DMS153 treated with DMSO at 0.1 percent for 48 hours (cell line): ENCODE results near the gene GRID1.

Source experiments
- DNase-seq: peaks from one replicate; lab custom pipeline; 2025; ENCODE audit not compliant: unreplicated experiment; lab: John Stamatoyannopoulos, UW

The GRID1 gene

GRCh38 chr10:85674851-85675250 lies 691.7 kb downstream of the GRID1 start:
- DNase-seq = no peak

GRCh38 chr10:85673270-85673669 lies 693.3 kb downstream of the GRID1 start:
- DNase-seq = no peak

- DNase-seq = no peak
Measured at GRCh38 chr10:85671530-85671929, 695.1 kb downstream of the GRID1 start.

GRCh38 chr10:85668522-85668921 lies 698.1 kb downstream of the GRID1 start:
- DNase-seq = no peak

- no peak for DNase-seq
Measured at GRCh38 chr10:85667638-85668233, 698.9 kb downstream of the GRID1 start.

- DNase-seq = no peak
Measured at GRCh38 chr10:85666987-85667386, 699.6 kb downstream of the GRID1 start.

- no peak for DNase-seq
Measured at GRCh38 chr10:85666102-85666501, 700.5 kb downstream of the GRID1 start.

GRCh38 chr10:85665681-85666080 lies 700.9 kb downstream of the GRID1 start:
- no peak for DNase-seq

GRCh38 chr10:85665078-85665477 lies 701.5 kb downstream of the GRID1 start:
- DNase-seq = no peak

- no peak for DNase-seq
Measured at GRCh38 chr10:85661123-85661522, 705.5 kb downstream of the GRID1 start.

GRCh38 chr10:85659331-85659730 lies 707.3 kb downstream of the GRID1 start:
- no peak for DNase-seq

GRCh38 chr10:85658518-85658917 lies 708.1 kb downstream of the GRID1 start:
- no peak for DNase-seq

- no peak for DNase-seq
Measured at GRCh38 chr10:85657476-85658113, 709.0 kb downstream of the GRID1 start.

- no peak for DNase-seq
Measured at GRCh38 chr10:85655411-85655810, 711.2 kb downstream of the GRID1 start.

GRCh38 chr10:85651497-85651882 lies 715.1 kb downstream of the GRID1 start:
- no peak for DNase-seq

- no peak for DNase-seq
Measured at GRCh38 chr10:85650791-85651496, 715.7 kb downstream of the GRID1 start.

- no peak for DNase-seq
Measured at GRCh38 chr10:85649461-85649860, 717.1 kb downstream of the GRID1 start.

GRCh38 chr10:85648279-85648754 lies 718.3 kb downstream of the GRID1 start:
- DNase-seq = no peak

- DNase-seq = no peak
Measured at GRCh38 chr10:85647741-85648140, 718.9 kb downstream of the GRID1 start.

GRCh38 chr10:85645926-85646711 lies 720.5 kb downstream of the GRID1 start:
- DNase-seq = no peak

GRCh38 chr10:85645053-85645452 lies 721.5 kb downstream of the GRID1 start:
- no peak for DNase-seq
